GM19372 (cell line): Measurements from ENCODE around the gene RPL39.
"Not testable (repeated sequence)": the region's sequence is repeated elsewhere in the genome, so short reads cannot be mapped to it uniquely, and the experiment has no call there.

ENCODE experiments used
- ATAC-seq: cut with Tn5 transposase; IDR thresholded peaks from one replicate; pipeline ENCODE4 v1.9.1; 2021; ENCODE audit warnings: mild to moderate bottlenecking, low read depth, moderate library complexity; ENCODE audit not compliant: unreplicated experiment

The RPL39 gene

GRCh38 chrX:119791437-119792231, at the start of gene RPL39:
Gene RPL39, minus strand, starts transcription at chrX:119791630. Its CDS starts 54 bp downstream, at chrX:119791576.
- ATAC-seq, result peak; percentile 86

- no peak for ATAC-seq
Measured at GRCh38 chrX:119833905-119834304, 42.5 kb upstream of the RPL39 start.

- no peak for ATAC-seq
Measured at GRCh38 chrX:119828446-119828845, 37.0 kb upstream of the RPL39 start.

GRCh38 chrX:119826399-119826959, 35.0 kb upstream of the RPL39 start:
- no peak for ATAC-seq

- not testable (repeated sequence) for ATAC-seq
Measured at GRCh38 chrX:119824221-119824620, 32.8 kb upstream of the RPL39 start.

GRCh38 chrX:119821703-119822102, 30.3 kb upstream of the RPL39 start:
- ATAC-seq, result peak; percentile 81

- ATAC-seq, result no peak
Measured at GRCh38 chrX:119817130-119817690, 25.8 kb upstream of the RPL39 start.

- no peak for ATAC-seq
Measured at GRCh38 chrX:119816300-119816699, 24.9 kb upstream of the RPL39 start.

- no peak for ATAC-seq
Measured at GRCh38 chrX:119809185-119809666, 17.8 kb upstream of the RPL39 start.

GRCh38 chrX:119808461-119808860, 17.0 kb upstream of the RPL39 start:
- ATAC-seq, result not testable (repeated sequence)

GRCh38 chrX:119802546-119802945, 11.1 kb upstream of the RPL39 start:
- ATAC-seq, result no peak

GRCh38 chrX:119801253-119802221, 10.1 kb upstream of the RPL39 start:
- ATAC-seq, result no peak

- peak; percentile 14 for ATAC-seq
Measured at GRCh38 chrX:119790977-119791436, 423 bp downstream of the RPL39 start.

- no peak for ATAC-seq
Measured at GRCh38 chrX:119784747-119785446, 6.5 kb downstream of the RPL39 start.

- ATAC-seq, result no peak
Measured at GRCh38 chrX:119783026-119783425, 8.4 kb downstream of the RPL39 start.

- no peak for ATAC-seq
Measured at GRCh38 chrX:119778829-119779228, 12.6 kb downstream of the RPL39 start.

- ATAC-seq, result no peak
Measured at GRCh38 chrX:119775517-119776238, 15.8 kb downstream of the RPL39 start.

- ATAC-seq, result not testable (repeated sequence)
Measured at GRCh38 chrX:119769388-119769787, 22.0 kb downstream of the RPL39 start.

GRCh38 chrX:119768436-119768835, 23.0 kb downstream of the RPL39 start:
- ATAC-seq, result not testable (repeated sequence)
